GM19043 (cell line): ENCODE results near the gene PLEKHA1.

Experiments used
- ATAC-seq: cut with Tn5 transposase; IDR thresholded peaks from one replicate; pipeline ENCODE4 v1.9.1; 2021; ENCODE audit warnings: low read depth; ENCODE audit not compliant: unreplicated experiment

The PLEKHA1 gene

DNA sequence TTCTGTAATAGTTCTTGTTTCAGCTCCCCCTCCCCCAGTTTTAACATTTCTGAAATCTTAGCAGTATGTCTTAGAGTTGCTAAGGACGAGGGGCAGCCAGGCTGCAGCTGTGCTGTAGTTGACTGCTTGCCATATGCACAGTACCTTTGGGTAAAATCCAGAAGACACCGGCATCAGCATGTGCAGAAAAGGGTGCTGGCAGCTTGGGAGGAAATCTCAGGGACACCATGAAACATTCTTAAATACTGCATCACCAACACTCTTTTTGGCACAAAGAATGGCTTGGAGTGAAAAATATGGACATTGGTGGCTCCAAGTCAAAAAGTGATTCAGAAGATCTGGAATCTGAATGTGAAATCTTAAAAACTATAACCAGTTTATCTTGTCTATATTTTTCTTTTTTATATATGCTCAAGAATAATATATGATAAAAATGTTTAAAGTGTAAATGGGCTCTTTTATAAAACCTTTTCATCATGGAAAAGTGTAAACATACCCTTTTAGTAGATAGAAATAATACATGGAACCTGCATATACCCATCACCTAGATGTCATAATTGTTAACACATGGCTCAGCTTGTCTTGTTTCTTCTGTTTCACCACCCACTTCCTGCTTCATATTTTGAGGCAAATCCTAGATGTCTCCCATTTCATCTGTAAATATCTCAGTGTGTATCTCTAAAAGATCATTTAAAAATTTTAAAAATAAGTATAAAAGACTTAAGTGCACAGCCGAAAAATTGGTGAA, 45.5 kb downstream of the PLEKHA1 start:
- ATAC-seq, result no peak

DNA sequence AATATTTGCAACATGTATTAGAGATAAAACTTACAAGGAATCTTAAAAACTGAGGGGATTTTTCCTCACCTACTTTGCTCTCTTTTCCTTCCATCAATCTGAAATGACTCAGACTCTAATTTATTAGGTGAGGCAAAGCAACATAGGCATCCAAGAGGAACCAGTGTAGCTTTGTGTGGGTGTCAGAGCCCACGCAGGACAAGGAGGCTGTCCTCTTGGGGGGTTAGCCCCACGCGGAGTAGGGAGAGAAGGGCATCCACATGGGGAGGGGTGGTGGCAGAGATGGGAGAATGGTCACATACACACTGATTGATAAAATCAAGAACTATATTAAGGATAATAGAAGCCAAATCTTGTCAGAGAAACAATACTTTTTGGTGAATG, 46.1 kb downstream of the PLEKHA1 start:
- no peak for ATAC-seq

DNA sequence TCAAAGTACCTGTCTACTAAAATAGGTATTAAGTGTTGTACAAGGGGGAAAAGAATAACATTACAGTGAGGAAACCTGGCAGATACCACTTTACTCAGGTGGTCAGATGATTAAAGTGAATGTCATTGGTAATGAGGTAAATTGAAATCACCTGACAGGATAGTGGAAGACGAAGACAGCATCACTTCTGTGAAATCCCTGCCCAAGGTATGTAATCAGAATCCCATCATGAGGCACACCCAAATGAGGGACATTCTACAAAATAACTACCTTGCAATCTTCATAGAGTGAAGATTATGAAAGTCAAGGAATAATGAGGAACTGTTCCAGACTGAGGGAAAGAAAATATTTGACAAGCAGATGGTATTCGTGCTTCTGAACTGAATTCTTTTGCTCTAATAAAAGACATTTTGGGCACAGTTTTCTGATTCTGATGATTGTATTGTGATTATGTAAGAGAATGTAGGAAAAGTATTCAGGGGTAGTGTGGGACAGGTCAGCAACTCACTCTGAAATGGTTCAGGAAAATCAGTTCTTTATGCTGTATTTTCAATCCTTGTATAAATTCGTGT, 46.6 kb downstream of the PLEKHA1 start:
- ATAC-seq, result no peak

DNA sequence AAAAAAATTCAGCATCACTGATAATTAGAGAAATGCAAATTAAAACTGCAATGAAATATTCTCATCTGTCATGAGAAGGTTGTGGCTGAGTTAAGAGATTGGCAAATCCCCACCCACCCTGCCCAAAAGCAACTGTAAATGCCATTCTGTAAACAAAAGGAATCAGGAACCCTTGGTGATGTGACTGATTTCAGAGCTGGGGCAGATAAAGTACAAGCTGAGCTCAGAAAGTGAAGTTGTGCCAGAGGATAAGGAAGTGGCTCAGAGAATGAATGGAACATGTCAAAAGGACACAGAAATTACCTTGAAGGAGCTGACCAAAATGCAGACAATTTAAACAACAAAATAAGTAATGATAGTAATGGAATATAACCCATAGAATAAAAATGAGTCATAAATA, 47.2 kb downstream of the PLEKHA1 start:
- ATAC-seq, result no peak

DNA sequence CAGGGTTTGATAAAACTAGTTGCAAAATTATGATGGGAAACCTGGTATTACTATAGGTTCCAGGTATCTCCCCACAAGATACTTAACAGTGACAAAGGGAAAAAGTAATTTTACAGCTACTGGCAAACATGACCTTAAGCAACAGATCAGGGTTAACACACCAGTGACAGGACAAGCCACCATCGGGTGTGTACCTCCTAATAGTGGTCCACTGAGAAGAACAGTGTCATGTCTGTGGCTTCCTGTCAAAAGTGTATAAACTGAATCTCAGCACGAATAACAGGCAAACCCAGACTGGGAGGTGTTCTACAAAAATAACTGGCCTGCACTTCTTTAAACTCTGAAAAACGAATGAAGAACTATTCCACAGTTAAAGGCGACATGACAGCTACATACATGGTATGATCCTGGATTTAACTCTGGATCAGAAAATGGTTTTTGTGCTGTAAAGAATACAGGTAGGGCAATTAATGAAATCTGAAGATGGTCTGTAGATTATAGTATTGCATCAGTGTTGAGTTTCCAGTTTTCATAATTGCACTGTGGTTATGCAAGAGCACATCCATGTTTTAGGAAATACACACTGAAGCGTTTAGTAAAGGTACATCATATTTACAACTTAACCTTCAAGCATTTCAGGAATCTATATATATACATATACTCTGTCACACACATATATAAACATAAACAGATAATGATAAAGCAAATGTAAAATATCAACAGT, 47.9 kb downstream of the PLEKHA1 start:
- no peak for ATAC-seq

DNA sequence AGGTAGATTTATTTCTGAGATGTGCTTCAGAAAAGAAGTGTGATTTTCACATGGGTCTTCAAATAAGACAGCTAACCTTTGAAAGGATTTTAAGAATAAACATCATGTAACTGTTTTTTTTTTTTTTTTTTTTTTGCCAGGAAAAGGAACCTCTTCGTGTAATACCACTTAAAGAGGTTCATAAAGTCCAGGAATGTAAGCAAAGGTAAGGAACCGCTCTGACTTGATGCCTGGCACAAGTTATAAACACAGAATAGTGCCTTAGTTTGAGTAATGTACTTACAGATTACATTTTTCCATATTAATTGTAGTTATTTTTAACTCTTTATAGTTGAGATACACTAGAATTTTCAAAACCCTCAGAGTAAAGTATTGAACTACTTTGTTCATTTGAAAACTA, 49.6 kb downstream of the PLEKHA1 start:
- no peak for ATAC-seq

DNA sequence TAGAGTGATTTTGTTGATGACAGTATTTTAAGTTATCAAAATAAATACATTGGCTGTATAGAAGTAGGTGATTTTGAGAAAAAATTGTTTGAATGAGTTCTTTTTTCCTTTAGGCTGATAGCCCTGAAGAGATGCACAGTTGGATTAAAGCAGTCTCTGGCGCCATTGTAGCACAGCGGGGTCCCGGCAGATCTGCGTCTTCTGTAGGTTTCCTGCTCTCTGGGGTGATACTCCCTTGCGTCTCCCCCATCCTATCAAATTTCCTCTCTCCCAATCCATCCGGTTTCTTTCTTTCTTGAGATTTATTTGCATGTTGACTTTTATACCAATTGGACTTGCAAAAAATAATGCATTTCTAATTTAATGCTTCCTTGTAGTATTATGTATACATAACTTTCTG, 52.3 kb downstream of the PLEKHA1 start:
- ATAC-seq, result no peak

DNA sequence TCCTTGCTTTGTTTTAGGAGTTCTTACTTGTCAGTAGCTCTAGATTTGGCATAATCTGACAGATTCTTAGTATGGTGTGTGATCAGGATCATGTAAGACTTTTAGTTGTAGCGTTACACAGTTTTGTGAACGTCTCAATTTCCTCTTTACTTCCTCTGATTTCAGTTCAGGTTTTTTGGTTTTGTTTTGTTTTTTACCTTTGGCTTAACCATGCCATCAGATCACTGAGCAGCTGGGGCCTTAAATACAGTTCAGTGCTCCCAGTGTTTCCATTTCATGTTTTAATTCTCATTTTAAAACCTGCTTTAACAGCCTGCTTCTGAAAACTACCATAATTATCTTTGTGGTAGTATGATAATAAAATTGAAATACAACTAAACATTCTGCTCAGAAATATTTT, 52.8 kb downstream of the PLEKHA1 start:
- no peak for ATAC-seq

DNA sequence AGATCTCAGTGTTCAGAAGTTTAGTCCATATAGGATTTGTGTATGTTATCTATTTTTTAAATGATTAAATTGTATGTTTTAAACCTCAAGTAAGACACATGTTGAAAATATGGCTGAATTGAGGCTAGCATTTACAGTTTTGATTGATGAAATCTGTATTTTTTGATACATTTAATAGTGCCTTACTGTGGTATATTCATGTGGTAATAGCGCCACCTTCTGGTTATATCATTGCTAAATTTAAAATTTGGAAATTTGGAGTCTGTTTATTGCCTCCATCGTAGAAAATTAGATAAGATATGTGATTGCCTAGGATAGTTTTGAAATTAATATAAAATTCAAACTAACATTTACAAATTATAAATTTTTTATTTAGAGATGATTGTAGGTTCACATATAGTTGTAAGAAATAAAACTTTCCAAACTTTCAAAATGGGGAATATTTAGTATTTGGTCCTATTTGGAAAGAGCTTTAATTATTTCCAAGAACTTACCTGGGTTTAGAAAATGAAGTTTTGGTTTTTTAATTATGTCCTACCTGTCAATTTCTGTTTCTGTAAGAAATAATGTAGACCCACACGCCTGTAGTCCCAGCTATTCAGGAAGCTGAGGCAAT, 60.8 kb downstream of the PLEKHA1 start:
- no peak for ATAC-seq

DNA sequence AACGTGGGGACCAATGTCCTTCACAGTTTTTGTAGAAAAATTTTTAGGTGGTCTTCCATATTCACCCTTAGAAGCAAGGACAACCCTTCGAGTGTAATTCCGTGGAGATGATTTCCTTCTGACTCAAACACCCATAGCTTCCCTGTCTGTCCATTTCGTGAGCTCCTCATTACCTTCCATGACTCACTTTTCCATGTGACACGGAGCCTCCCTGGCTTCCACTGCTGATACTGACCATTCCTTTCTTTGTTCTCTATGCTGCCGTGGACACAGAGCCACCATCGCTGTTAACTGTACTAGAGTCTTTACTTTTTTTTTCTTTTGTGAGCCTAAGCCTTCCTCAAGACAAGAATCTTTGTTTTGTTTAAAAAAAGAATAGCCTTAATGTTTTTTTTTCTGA, 67.5 kb downstream of the PLEKHA1 start:
- ATAC-seq, result no peak

DNA sequence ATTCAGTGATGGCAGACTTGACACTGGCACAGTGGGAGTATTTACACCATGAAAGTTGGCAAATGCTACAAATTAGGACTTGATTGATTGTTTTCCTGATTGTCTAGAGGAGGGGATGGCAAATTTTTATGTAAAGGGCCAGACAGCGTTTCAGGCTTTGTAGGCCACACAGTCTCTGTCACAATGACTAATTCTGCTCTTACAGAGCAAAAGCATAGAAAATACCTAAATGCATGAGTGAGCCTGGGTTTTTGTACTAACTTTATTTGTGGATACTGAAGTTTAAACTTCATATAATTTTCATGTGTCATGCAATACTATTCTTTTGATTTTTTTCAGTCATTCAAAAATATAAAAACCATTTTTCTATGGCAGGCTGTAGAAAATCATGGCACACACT, 71.0 kb downstream of the PLEKHA1 start:
- no peak for ATAC-seq

DNA sequence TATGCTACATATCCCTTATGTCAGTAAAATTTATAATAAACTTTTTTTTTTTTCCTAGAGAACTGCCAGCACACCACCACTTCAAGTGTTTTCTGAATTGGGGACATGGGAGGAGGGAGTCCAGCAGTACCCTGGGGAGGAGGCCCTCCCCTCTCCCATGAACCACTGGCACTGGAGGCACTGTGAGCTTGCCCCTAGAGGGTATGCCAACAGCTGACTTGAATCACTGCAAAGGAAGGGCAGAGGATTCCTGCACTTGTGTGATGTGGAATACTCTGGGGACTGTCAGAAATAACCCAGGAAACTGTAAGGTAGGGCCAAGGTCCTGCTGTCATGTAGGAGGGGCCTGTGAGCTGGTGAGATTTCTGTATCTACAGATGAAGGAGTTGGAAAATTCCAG, 71.4 kb downstream of the PLEKHA1 start:
- no peak for ATAC-seq

DNA sequence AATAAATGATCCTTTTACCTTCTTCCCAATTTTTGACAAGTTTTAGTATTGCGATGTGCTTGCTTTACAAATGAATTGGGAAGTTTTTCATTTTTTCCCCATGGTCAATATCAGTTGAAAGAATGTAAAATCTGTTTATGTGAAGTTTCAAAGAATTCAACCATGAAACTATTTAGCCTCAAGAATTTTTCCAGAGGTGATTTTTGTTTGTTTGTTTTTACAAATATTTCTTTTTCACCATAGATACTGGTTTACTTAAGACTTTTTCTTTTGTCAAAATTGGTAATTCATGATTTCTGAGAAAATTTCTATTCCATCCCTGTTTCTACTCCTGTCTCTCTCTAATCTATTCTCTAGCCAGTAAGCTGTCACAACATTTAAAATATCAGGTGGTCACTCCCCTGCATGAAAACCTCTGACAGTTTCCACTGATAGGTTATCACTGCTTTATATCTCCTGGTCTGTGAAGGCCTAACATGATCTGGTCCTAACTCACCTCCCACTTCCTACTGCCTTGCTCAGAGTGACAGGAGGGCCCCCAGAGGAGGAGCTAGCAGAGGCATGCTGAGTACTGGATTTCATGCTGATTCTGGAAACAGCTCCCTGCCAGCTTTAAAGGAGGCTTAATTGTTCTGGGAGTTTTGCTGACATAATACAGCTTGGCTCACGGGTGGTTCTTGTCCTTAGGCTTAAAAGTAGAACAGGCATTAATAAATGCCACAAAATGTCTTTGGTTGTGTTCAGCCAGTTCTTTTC, 72.3 kb downstream of the PLEKHA1 start:
- no peak for ATAC-seq

DNA sequence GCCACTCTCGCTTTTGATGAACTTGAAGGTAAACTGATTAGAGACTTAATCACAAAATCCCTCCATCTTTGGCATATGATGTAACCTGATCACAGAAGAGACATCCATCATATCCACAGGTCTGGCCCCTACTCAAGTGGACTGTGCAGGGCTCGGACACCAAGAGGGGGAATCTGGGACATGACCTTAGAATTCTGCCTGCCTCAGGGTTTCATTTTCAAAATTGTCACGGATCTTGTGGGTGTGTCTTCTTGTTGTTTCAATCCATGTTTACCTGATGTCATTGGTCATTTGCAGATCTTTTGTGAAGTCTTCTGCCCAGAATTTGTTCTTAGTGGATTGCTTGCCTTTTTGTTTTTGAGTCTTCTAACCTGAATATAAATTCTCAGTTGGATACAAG, 74.1 kb downstream of the PLEKHA1 start:
- ATAC-seq, result no peak

DNA sequence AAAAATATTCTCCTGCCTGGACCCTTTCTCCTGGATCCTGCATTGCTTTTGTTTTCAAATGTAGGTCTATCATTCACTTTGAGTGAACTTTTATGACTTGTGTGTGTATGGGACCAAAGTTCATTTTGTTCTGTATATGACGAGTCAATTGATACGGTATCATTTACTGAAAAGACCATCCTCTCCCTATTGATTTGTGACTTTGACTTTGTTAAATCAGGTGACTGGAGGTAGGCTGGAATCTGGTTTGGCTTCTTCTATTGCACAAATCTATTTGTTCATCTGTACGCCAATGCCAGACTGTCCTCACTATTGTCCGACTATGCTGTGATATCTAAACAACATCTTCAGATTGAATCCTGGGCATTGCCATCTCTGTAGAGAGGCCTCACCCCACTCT, 74.6 kb downstream of the PLEKHA1 start:
- ATAC-seq, result no peak

DNA sequence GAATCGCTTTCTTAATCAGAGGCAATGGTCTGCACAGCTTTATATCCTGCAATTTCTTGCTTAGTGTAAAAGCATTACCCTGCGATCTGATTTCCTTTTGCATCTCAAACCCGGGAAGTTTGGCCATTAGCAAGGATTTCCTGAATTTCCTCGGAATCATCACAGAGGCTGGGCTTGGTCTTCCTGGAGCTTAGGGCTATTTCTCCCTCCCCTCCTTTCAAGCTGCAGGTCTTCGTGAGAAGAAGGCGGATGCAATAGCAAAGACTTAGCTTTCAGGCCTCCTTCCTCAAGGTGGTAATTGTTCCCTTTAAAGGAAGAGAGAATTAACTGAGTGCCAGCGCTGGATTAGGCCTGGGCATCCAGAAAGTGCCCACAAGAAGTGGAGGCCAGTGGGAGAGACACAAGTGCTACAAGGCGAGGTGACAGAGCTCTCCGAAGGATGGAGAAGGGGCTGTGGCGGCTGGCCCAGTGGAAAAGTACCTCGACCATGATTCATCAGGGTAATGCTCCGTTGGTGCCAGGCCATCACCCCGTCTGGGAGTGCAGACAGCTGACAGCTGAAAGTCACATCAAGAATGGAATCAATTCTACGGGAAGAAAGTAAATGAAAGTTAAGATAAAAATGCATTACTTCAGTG, 76.0 kb downstream of the PLEKHA1 start:
- ATAC-seq, result no peak

DNA sequence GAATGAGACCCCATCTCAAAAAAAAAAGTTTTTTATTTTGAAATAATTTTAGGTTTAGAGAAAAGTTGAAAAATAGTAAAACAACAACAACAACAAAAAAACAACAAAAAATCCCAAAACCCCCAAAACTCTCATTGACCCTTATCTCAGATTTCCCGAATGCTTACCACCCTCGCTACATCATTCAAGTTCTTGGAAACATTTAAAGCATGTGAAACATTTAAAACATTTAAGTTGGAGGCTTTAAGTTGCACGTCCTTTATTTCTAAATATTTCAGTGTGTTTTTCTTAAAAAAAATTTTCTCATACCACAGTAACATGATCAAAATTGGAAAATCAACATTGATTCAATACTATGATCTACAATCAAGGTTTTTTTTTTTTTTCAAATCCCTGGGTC, 79.6 kb downstream of the PLEKHA1 start:
- no peak for ATAC-seq

DNA sequence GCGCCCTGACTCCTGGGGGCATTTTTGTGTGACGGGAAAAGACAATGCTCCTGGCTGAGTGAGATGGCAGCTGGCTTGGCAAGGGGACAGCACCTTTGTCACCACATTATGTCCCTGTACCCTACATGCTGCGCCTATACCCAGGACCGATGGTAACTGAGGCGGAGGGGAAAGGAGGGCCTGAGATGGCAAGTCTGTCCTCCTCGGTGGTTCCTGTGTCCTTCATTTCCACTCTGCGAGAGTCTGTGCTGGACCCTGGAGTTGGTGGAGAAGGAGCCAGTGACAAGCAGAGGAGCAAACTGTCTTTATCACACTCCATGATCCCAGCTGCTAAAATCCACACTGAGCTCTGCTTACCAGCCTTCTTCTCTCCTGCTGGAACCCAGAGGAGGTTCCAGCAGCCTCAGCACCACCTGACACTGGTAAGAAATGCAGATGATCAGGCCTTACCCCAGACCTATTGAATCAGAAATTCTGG, 80.1 kb downstream of the PLEKHA1 start, which contains the start of gene ARMS2:
Gene ARMS2, plus strand, starts transcription at position 51 of the 478 bp plus-strand sequence. Its CDS starts 75 bp downstream, at position 126.
- no peak for ATAC-seq

DNA sequence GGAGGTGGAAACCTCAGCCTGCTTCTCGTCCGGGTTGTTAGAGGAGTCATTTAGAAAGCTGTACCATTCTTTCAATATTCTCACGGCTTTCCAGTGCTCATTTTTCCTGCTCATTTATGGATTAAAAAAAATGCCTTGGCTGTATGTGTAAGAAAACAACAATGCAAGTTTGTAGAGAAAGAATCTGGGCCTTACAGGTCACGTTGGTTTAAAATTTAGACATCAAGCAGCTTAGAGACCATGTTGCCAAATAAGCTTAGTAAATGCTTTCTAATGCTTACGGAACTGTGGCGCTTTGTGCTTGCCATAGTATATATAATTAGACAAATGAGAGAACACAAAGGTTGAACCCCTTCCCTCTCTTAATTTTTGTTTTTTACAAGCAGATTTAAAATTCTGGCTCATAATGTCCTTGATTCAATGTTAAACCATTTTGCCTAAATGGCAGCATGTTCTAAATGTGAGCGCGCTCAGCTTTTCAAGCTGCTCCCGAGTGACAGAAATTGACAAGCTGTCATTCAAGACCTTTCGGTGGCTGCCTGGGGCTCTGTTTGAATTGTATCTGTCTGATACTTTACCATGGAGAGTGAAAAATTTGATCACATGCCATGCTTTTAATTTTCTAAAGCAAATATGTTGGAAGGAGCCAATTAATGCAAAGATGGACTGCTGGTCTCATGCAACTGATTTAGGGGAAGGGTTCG, 81.0 kb downstream of the PLEKHA1 start:
- ATAC-seq, result no peak
